HepG2 (cell line): ENCODE data around the gene PCGF2. TPM values are rescaled to one million over a fixed set of nuclear protein-coding genes. Genes with fewer than 3 reads are reported as not detected.

Source experiments
- AFF4 ChIP-seq: sonication (generic); formaldehyde crosslinking; IDR thresholded peaks from 2 replicates; pipeline ENCODE4 v1.4.0; 2020; ENCODE audit warnings: missing genetic modification reagents
- CHCHD3 ChIP-seq: sonication (generic); formaldehyde crosslinking; IDR thresholded peaks from 2 replicates; pipeline ENCODE4 v1.8.0; 2022; ENCODE audit warnings: mild to moderate bottlenecking, missing genetic modification reagents, moderate library complexity
- EEA1 ChIP-seq: sonication (generic); formaldehyde crosslinking; IDR thresholded peaks from 2 replicates; pipeline ENCODE4 v1.5.1; 2020; ENCODE audit warnings: mild to moderate bottlenecking, missing genetic modification reagents, borderline replicate concordance
- FOXK1 ChIP-seq: sonication (generic); formaldehyde crosslinking; IDR thresholded peaks from 2 replicates; pipeline ENCODE4 v1.4.0; 2020; ENCODE audit warnings: low read depth, missing genetic modification reagents, borderline replicate concordance
- HIVEP1 ChIP-seq: sonication (generic); formaldehyde crosslinking; IDR thresholded peaks from 2 replicates; pipeline ENCODE4 v1.4.0; 2020; ENCODE audit warnings: mild to moderate bottlenecking, missing genetic modification reagents
- KDM2A ChIP-seq: sonication (generic); formaldehyde crosslinking; IDR thresholded peaks from 2 replicates; pipeline ENCODE4 v1.4.0; 2020; ENCODE audit warnings: low read depth, missing genetic modification reagents, borderline replicate concordance
- KLF15 ChIP-seq: sonication (generic); formaldehyde crosslinking; IDR thresholded peaks from 2 replicates; pipeline ENCODE4 v1.8.1; 2023; ENCODE audit warnings: borderline replicate concordance, mild to moderate bottlenecking, inconsistent platforms, missing genetic modification reagents, mixed read lengths
- NBN ChIP-seq: fragments of 450-650 bp; conservative IDR thresholded peaks from 2 replicates; pipeline ENCODE4 v1.6.1; 2017
- SMYD3 ChIP-seq: sonication (generic); formaldehyde crosslinking; IDR thresholded peaks from 2 replicates; pipeline ENCODE4 v1.8.1; 2023; ENCODE audit warnings: mild to moderate bottlenecking, missing genetic modification reagents
- SNAI1 ChIP-seq: sonication (generic); formaldehyde crosslinking; IDR thresholded peaks from 2 replicates; pipeline ENCODE4 v1.5.0; 2020; ENCODE audit warnings: mild to moderate bottlenecking, missing genetic modification reagents, borderline replicate concordance
- TERF1 ChIP-seq: sonication (generic); formaldehyde crosslinking; IDR thresholded peaks from 2 replicates; pipeline ENCODE4 v1.8.0; 2022; ENCODE audit warnings: mild to moderate bottlenecking, missing genetic modification reagents, moderate library complexity
- TFAP4 ChIP-seq: sonication (generic); IDR thresholded peaks from 2 replicates; pipeline ENCODE4 v1.6.1; 2016; ENCODE audit warnings: low read depth, borderline replicate concordance
- ZFY ChIP-seq: sonication (generic); formaldehyde crosslinking; IDR thresholded peaks from 2 replicates; pipeline ENCODE4 v1.4.0; 2020; ENCODE audit warnings: missing genetic modification reagents
- ZMYM3 ChIP-seq: sonication (generic); formaldehyde crosslinking; IDR thresholded peaks from 2 replicates; pipeline ENCODE4 v1.5.1; 2020; ENCODE audit warnings: mild to moderate bottlenecking, missing genetic modification reagents
- ZNF292 ChIP-seq: sonication (generic); formaldehyde crosslinking; IDR thresholded peaks from 2 replicates; pipeline ENCODE4 v1.8.1; 2022; ENCODE audit warnings: mild to moderate bottlenecking, low read depth, missing genetic modification reagents, borderline replicate concordance
- ZNF33A ChIP-seq: sonication (generic); formaldehyde crosslinking; IDR thresholded peaks from 2 replicates; pipeline ENCODE4 v1.5.1; 2020; ENCODE audit warnings: missing genetic modification reagents, mild to moderate bottlenecking, moderate library complexity, borderline replicate concordance
- ZNF33B ChIP-seq: sonication (generic); formaldehyde crosslinking; IDR thresholded peaks from 2 replicates; pipeline ENCODE4 v1.5.1; 2020; ENCODE audit warnings: mild to moderate bottlenecking, missing genetic modification reagents
- ZNF672 ChIP-seq: sonication (generic); formaldehyde crosslinking; IDR thresholded peaks from 2 replicates; pipeline ENCODE4 v1.8.1; 2022; ENCODE audit warnings: missing genetic modification reagents
- ZNF784 ChIP-seq: sonication (generic); formaldehyde crosslinking; IDR thresholded peaks from 2 replicates; pipeline ENCODE4 v1.5.1; 2020; ENCODE audit warnings: missing genetic modification reagents, mild to moderate bottlenecking, borderline replicate concordance
- ZSCAN25 ChIP-seq: sonication (generic); formaldehyde crosslinking; IDR thresholded peaks from 2 replicates; pipeline ENCODE4 v1.8.0; 2022; ENCODE audit warnings: mild to moderate bottlenecking, missing genetic modification reagents
- polyA plus RNA-seq, 8 experiments: library from polyadenylated mRNA; depleted of rRNA in 3 of 8; stranded (reverse) in 7 of 8; unstranded in 1 of 8; fragments of >200 nt; fragmentation: Illumina TruSeq in 4 of 8; extraction: Trizol in 4 of 8; gene quantifications; 2 replicates each; pipeline versions ENCODE4 v1.2.1 to v1.2.3, GENCODE V29; 2011 to 2016; ENCODE audit warnings: low read depth in 4 of 8, missing spikeins in 1 of 8, mixed read lengths in 1 of 8; ENCODE audit not compliant: insufficient read depth in 1 of 8
- total RNA-seq, 5 experiments: library from RNA; depleted of rRNA; stranded (reverse); fragments of >200 nt; fragmentation: Illumina TruSeq; extraction: Trizol; gene quantifications; 2 replicates each; pipeline ENCODE4 v1.2.3, GENCODE V29; 2016; ENCODE audit warnings: low read depth in 1 of 5
- TF ChIP-seq, protein P1 (sequence below): sonication (generic); formaldehyde crosslinking; IDR thresholded peaks from 2 replicates; pipeline ENCODE4 v1.4.0; 2020; ENCODE audit warnings: missing genetic modification reagents, borderline replicate concordance

PCGF2 gene
- total and polyA plus RNA-seq, 2 of the 13 experiments (the other 11 are each of a cell fraction or from before 2014, with no cell fraction given) = 11.6 to 29.4 TPM

DNA sequence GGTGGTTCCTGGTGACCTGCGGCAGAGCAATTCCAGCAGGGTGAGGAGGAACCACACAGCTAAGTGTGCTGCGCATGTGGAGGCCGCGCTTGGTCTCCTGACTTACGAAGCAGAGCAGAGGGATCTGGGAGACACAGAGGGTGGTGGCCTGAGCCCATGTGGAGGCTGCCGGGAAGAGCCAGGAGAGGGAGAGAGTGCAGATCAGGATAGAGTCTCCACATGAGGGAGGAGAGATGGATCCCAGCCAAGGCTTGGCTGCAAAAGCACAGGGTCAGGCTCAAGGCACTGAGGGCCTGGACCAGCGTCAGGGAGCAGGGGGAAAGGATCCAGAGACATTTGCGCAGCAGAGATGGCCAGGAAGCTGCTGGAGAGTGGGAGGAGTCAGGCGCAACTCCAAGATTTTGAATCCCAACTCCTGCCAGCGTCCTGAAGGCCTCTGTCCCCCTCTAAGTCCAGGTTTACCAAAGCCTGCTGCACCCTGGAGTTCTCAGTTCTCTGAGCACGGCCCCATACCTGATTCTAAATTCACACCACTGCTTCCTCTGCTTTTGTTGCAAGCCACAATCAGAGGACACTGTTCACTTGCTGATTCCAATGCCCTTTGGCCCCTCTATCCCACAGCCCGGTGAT, 54.3 kb downstream of the PCGF2 start (continued):
- no peak for TF ChIP-seq AFF4 (CRISPR knock-in tag)
- TF ChIP-seq ZNF33A (CRISPR knock-in tag) = no peak
- TF ChIP-seq ZMYM3 (CRISPR knock-in tag) = no peak
- TF ChIP-seq CHCHD3 (CRISPR knock-in tag) = peak; percentile 58; the same call in 1 of the 2 replicates
- no peak for TF ChIP-seq ZNF33B (CRISPR knock-in tag)
- no peak for TF ChIP-seq TFAP4
- TF ChIP-seq HIVEP1 = no peak
- TF ChIP-seq ZFY (CRISPR knock-in tag) = peak; percentile 43; the same call in 1 of the 2 replicates
- no peak for TF ChIP-seq TERF1
- TF ChIP-seq FOXK1 (CRISPR knock-in tag) = no peak
- TF ChIP-seq ZNF292 (CRISPR knock-in tag) = peak; percentile 90
- TF ChIP-seq SNAI1 (CRISPR knock-in tag) = no peak
- peak; percentile 42; the same call in 1 of the 2 replicates for TF ChIP-seq KDM2A (CRISPR knock-in tag)
- TF ChIP-seq KLF15 (CRISPR knock-in tag) = no peak
- no peak for TF ChIP-seq SMYD3
- no peak for TF ChIP-seq NBN
- TF ChIP-seq ZNF672 = no peak
- no peak for TF ChIP-seq ZNF784 (CRISPR knock-in tag)
- peak; percentile 46; the same call in 1 of the 2 replicates for TF ChIP-seq EEA1
- TF ChIP-seq, protein P1, sequence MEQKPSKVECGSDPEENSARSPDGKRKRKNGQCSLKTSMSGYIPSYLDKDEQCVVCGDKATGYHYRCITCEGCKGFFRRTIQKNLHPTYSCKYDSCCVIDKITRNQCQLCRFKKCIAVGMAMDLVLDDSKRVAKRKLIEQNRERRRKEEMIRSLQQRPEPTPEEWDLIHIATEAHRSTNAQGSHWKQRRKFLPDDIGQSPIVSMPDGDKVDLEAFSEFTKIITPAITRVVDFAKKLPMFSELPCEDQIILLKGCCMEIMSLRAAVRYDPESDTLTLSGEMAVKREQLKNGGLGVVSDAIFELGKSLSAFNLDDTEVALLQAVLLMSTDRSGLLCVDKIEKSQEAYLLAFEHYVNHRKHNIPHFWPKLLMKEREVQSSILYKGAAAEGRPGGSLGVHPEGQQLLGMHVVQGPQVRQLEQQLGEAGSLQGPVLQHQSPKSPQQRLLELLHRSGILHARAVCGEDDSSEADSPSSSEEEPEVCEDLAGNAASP (CRISPR knock-in tag) = peak; percentile 53; the same call in 1 of the 2 replicates
- TF ChIP-seq ZSCAN25 (CRISPR knock-in tag) = no peak
